ENCODE results near the gene APC.
"Not testable (repeated sequence)": the region's sequence is repeated elsewhere in the genome, so short reads cannot be mapped to it uniquely, and the experiment has no call there.

Gene APC

GRCh38 chr5:112710896-112711295, 26.8 kb upstream of the APC start:
- intact Hi-C loops (cut with DNase I): no loop called here
- DNase-seq: no peak

- intact Hi-C loops (cut with DNase I): no loop called here
- DNase-seq: no peak
These were observed 26.2 kb upstream of the APC start for GRCh38 chr5:112711436-112711835.

GRCh38 chr5:112713206-112713605, 24.5 kb upstream of the APC start:
- no peak for DNase-seq
- intact Hi-C loops (cut with DNase I): no loop called here

- intact Hi-C loops (cut with DNase I); DNase-seq: not testable (repeated sequence)
These were observed 20.8 kb upstream of the APC start for GRCh38 chr5:112716895-112717294.

GRCh38 chr5:112717506-112718082, 20.1 kb upstream of the APC start:
- intact Hi-C loops (cut with DNase I): no loop called here
- DNase-seq: no peak

GRCh38 chr5:112718344-112718743, 19.3 kb upstream of the APC start:
- intact Hi-C loops (cut with DNase I): no loop called here
- DNase-seq: no peak

GRCh38 chr5:112720576-112720975, 17.1 kb upstream of the APC start:
- DNase-seq: no peak
- intact Hi-C loops (cut with DNase I): no loop called here

- intact Hi-C loops (cut with DNase I): no loop called here
These were observed 12.8 kb upstream of the APC start for GRCh38 chr5:112724901-112725300.

GRCh38 chr5:112729630-112730029, 8.1 kb upstream of the APC start:
- intact Hi-C loops (cut with DNase I): no loop called here

More at GRCh38 chr5:112724901-112725300, 12.8 kb upstream of the APC start:
- no peak for DNase-seq

GRCh38 chr5:112732131-112732530, 5.6 kb upstream of the APC start:
- DNase-seq: no peak
- intact Hi-C loops (cut with DNase I): no loop called here

More at GRCh38 chr5:112729630-112730029, 8.1 kb upstream of the APC start:
- DNase-seq: no peak

GRCh38 chr5:112733586-112733985, 4.1 kb upstream of the APC start:
- DNase-seq: no peak
- intact Hi-C loops (cut with DNase I): no loop called here

- intact Hi-C loops (cut with DNase I): no loop called here
- DNase-seq: no peak
These were observed 3.1 kb upstream of the APC start for GRCh38 chr5:112734597-112734996.

GRCh38 chr5:112735702-112736101, 2.0 kb upstream of the APC start:
- intact Hi-C loops (cut with DNase I): no loop called here
- DNase-seq: no peak

- DNase-seq: no peak
- intact Hi-C loops (cut with DNase I): no loop called here
These were observed 619 bp upstream of the APC start for GRCh38 chr5:112737070-112737462.

- DNase-seq: peak in 26 of 42 donors; percentile 8 to 75 (median 42)
These were observed 491 bp downstream of the APC start for GRCh38 chr5:112738191-112738560.

GRCh38 chr5:112742424-112742823, 4.7 kb downstream of the APC start:
- peak; percentile 16 to 92 (median 75) for DNase-seq
- intact Hi-C loops (cut with DNase I): loop anchor here (5.0 kb wide), 1 partner anchor 35 kb away; no protein-coding TSS in a partner anchor

More at GRCh38 chr5:112738191-112738560, 491 bp downstream of the APC start:
- intact Hi-C loops (cut with DNase I): no loop called here

GRCh38 chr5:112743631-112744030, 5.9 kb downstream of the APC start:
- DNase-seq: no peak
- intact Hi-C loops (cut with DNase I): loop anchor here (5.0 kb wide), 1 partner anchor 36 kb away; no protein-coding TSS in a partner anchor

- intact Hi-C loops (cut with DNase I): loop anchor here (10.0 kb wide), 1 partner anchor 172 kb away; the partner anchor contains the start of gene REEP5
- no peak for DNase-seq
These were observed 14.7 kb downstream of the APC start for GRCh38 chr5:112752335-112752734.

GRCh38 chr5:112755703-112756102, 18.0 kb downstream of the APC start:
- intact Hi-C loops (cut with DNase I): loop anchor here (2.0 to 10.0 kb wide), 2 partner anchors 169 to 203 kb away; partner anchors contain the start of gene REEP5
- DNase-seq: no peak

- intact Hi-C loops (cut with DNase I): loop anchor here (2.0 to 10.0 kb wide), 2 partner anchors 167 to 205 kb away; partner anchors contain the start of gene REEP5
- DNase-seq: peak in 2 of 42 donors; percentile 10 to 25
These were observed 20.0 kb downstream of the APC start for GRCh38 chr5:112757468-112758208.
